Heart left ventricle (tissue), 13 donors: ENCODE measurements around the gene NDUFS3.

Source experiments
- POLR2A ChIP-seq, 2 donors: fragments of 450-650 bp; IDR thresholded peaks; one replicate each; pipeline ENCODE4 v1.6.1; 2017; ENCODE audit warnings: antibody characterized with exemption in 2 of 2, mild to moderate bottlenecking in 2 of 2, moderate library complexity in 2 of 2
- TF ChIP-seq, protein P1 (sequence below), 12 donors: fragments of 200-600 bp; sonication (generic) in 4 of 12; IDR thresholded peaks; one replicate each; pipeline versions ENCODE4 v1.5.0 to v1.8.0; 2018 to 2022; ENCODE audit warnings: antibody characterized with exemption in 12 of 12, mild to moderate bottlenecking in 5 of 12
- donor health status: ischemic (EF 13 %, LVEDD 7.1; RV severe dilation, severe dysfunction).
- donor health status: DM: no; HTN: yes; CAD: no.
- donor health status: DM: no; HTN: no; CAD: no.
- donor health status: ischemic (EF 25% LVEDD 6.9; RV normal size, moderate dysfunction).
- donor health status: ischemic (EF 25% LVEDD 5.7; RV mildly dilated, moderate dysfunction).
- donor health status: ischemic (EF 35%, LVEDD 5.7; RV mildly dilated, moderate dysfunction).
- donor health status: nonischemic (EF 11% LVEDD 7.7; RV severe dilation, severe dysfunction).
- donor health status: DM: yes; HTN: yes; CAD: no.
- donor health status: PGD.
- donor health status: ischemic (EF 29% LVEDD 5.4; RV normal size, mild dysfunction).
- donor health status: nonischemic (EF 23%, LVEDD 6.1; RV moderate dilation, normal function).

- TF ChIP-seq, protein P1, sequence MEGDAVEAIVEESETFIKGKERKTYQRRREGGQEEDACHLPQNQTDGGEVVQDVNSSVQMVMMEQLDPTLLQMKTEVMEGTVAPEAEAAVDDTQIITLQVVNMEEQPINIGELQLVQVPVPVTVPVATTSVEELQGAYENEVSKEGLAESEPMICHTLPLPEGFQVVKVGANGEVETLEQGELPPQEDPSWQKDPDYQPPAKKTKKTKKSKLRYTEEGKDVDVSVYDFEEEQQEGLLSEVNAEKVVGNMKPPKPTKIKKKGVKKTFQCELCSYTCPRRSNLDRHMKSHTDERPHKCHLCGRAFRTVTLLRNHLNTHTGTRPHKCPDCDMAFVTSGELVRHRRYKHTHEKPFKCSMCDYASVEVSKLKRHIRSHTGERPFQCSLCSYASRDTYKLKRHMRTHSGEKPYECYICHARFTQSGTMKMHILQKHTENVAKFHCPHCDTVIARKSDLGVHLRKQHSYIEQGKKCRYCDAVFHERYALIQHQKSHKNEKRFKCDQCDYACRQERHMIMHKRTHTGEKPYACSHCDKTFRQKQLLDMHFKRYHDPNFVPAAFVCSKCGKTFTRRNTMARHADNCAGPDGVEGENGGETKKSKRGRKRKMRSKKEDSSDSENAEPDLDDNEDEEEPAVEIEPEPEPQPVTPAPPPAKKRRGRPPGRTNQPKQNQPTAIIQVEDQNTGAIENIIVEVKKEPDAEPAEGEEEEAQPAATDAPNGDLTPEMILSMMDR (IDR thresholded peaks at IDR 0.05) = no peak
- TF ChIP-seq POLR2A (IDR thresholded peaks at IDR 0.05) = no peak
These were observed 37.8 kb upstream of the NDUFS3 start for GRCh38 chr11:47541070-47541469.
